Pancreas (tissue), 10 donors: ENCODE data around the gene TSHZ1. TPM values are rescaled to one million over a fixed set of nuclear protein-coding genes. Genes with fewer than 3 reads are reported as not detected.

Experiments used
- ATAC-seq, 4 donors: fragments of 200-7000 bp; cut with Tn5 transposase; one replicate each; pipeline versions ENCODE4 v1.8.0 to v1.9.1; 2020; ENCODE audit warnings: mild to moderate bottlenecking in 4 of 4, moderate library complexity in 4 of 4
- DNase-seq, 6 donors: peaks; one replicate each; pipeline ENCODE4 v3.0.0-alpha.2; 2020
- FAIRE-seq: peaks from 2 replicates; lab custom pipeline; 2012; peaks lifted over from hg19 to GRCh38; lab: Jason Lieb, UNC
- H3K27ac ChIP-seq, 4 donors: fragments of 200-600 bp; sonication (generic); 1 replicate in 3 of 4; 2 replicates in 1 of 4; pipeline versions ENCODE4 v1.5.0 to v1.8.0; 2020
- H3K27me3 ChIP-seq, 4 donors: fragments of 200-600 bp; one replicate each; pipeline ENCODE4 v1.8.0; 2021
- H3K36me3 ChIP-seq, 3 donors: fragments of 200-600 bp; sonication (generic) in 1 of 3; one replicate each; pipeline versions ENCODE4 v1.5.0 to v1.8.0; 2020 to 2021
- H3K4me1 ChIP-seq, 3 donors: fragments of 200-600 bp; one replicate each; pipeline ENCODE4 v1.8.0; 2021
- H3K4me3 ChIP-seq, 4 donors: fragments of 200-600 bp; sonication (generic) in 2 of 4; one replicate each; pipeline versions ENCODE4 v1.5.0 to v1.8.0; 2020 to 2021
- H3K9me3 ChIP-seq, 4 donors: fragments of 200-600 bp; one replicate each; pipeline ENCODE4 v1.8.0; 2021
- WGBS, 2 donors: extraction: QIAGEN DNeasy Blood & Tissue Kit; methylation state at CpG; one replicate each; pipeline ENCODE4 v1.1.7; 2013; 5-methylcytosine and 5-hydroxymethylcytosine counted together
- intact Hi-C, 3 donors: fragments of 100-400 bp; cut with DNase I; formaldehyde crosslinking; loops; one replicate each; pipeline versions ENCODE4 v1.11.1 to v1.14.2; 2022
- polyA plus RNA-seq, 2 donors: library from polyadenylated mRNA; stranded (reverse); fragments of 200-250 nt; gene quantifications; one replicate each; pipeline ENCODE4 v1.2.3, GENCODE V29; 2013
- total RNA-seq, 6 donors: library from RNA; stranded (reverse); fragmentation: NEBNext Ultra II Directional in 4 of 6; extraction: Animal tissue kit (Norgen Biotek cat#: 25700) in 4 of 6; gene quantifications; one replicate each; pipeline versions ENCODE4 v1.2.1 to v1.2.4, GENCODE V29; 2021 to 2023
- TF ChIP-seq, protein P1 (sequence below), 4 donors: fragments of 200-600 bp; sonication (generic) in 3 of 4; IDR thresholded peaks; one replicate each; pipeline versions ENCODE4 v1.5.0 to v1.8.0; 2021; ENCODE audit warnings: antibody characterized with exemption in 4 of 4
- donor health status: healthy with polysubstance abuse.
- donor health status: DM: no; HTN: no; CAD: no; lungs with moderate emphysema.
- donor health status: DM: no; HTN: no; CAD: no.
- donor health status: control.
- donor health status: control.
- donor health status: Bipolar disorder and iron deficiency.
- donor health status: DM: yes; HTN: yes; CAD: no.
- donor health status: DM: no; HTN: no; CAD: no.
- donor health status: DM: no; HTN: no; CAD: no.
- donor health status: DM: yes; HTN: yes; CAD: no.

Gene TSHZ1
- total and polyA plus RNA-seq, 8 donors = 4.7 to 13.6 (median 7.6) TPM

DNA sequence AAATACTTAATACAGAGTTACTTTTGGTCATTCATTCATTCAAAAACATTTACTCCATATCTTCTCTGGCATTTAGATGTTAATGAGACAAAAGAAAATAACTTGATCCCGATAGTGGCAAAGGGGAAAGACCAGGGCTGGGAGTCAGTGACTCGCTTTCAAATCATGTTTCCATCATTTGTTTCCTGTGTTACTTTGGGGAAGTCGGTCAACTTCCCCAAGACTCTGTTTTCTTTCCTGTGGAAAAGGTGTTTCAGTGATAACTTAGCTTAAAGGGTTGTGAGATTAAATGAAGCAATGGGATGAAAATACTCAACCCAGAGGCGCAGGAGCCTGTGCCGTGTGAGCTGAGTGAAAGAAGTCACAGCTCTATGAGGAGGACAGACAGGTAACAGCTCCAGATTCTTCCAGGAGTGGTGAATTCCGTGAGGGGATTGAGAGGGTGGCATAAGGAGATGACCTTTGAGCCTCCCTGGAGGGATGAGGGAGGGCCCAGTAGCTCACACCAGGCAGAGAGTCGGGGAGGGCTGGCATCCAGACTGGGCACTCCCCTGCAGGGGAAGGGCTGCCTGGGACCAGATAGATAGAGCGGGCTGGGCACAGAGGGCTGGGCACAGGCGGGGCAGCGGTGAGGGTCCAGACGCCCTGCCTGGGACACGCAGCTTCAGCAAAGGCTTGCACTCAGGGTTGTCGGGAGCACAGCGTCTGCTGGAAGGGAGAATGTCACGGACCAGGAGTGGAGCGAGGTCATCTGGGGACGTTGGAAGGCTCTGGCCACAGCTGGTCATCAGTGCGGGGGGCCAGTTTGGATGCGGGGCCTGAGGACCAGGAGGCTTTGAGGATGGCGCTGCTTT lies 70.1 kb downstream of the TSHZ1 start:
- peaks cover 0 to 2% (median 0%) of the 10 kb centered on the region in 3 donors for H3K36me3 ChIP-seq
- H3K4me1 ChIP-seq = no peaks in the 10 kb centered on the region
- FAIRE-seq (no peak), ATAC-seq (peak in 1 of 4 donors; percentile 17), DNase-seq (no peak)
- no peak overlapping the region for H3K27ac ChIP-seq
- H3K4me3 ChIP-seq = no peak overlapping the region
- intact Hi-C loops = no loop called here
- no peaks in the 10 kb centered on the region for H3K27me3 ChIP-seq
- 87 to 88% methylated on average over 20 of the region's 20 CpGs for WGBS, 2 donors
- H3K9me3 ChIP-seq = no peaks in the 10 kb centered on the region
- TF ChIP-seq, protein P1, sequence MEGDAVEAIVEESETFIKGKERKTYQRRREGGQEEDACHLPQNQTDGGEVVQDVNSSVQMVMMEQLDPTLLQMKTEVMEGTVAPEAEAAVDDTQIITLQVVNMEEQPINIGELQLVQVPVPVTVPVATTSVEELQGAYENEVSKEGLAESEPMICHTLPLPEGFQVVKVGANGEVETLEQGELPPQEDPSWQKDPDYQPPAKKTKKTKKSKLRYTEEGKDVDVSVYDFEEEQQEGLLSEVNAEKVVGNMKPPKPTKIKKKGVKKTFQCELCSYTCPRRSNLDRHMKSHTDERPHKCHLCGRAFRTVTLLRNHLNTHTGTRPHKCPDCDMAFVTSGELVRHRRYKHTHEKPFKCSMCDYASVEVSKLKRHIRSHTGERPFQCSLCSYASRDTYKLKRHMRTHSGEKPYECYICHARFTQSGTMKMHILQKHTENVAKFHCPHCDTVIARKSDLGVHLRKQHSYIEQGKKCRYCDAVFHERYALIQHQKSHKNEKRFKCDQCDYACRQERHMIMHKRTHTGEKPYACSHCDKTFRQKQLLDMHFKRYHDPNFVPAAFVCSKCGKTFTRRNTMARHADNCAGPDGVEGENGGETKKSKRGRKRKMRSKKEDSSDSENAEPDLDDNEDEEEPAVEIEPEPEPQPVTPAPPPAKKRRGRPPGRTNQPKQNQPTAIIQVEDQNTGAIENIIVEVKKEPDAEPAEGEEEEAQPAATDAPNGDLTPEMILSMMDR (IDR thresholded peaks at IDR 0.05) = no peak

- intact Hi-C loops = no loop called here
- H3K4me1 ChIP-seq = no peaks in the 10 kb centered on the region
- no peak for ATAC-seq
Measured at GRCh38 chr18:75282746-75283145, 72.1 kb downstream of the TSHZ1 start.

DNA sequence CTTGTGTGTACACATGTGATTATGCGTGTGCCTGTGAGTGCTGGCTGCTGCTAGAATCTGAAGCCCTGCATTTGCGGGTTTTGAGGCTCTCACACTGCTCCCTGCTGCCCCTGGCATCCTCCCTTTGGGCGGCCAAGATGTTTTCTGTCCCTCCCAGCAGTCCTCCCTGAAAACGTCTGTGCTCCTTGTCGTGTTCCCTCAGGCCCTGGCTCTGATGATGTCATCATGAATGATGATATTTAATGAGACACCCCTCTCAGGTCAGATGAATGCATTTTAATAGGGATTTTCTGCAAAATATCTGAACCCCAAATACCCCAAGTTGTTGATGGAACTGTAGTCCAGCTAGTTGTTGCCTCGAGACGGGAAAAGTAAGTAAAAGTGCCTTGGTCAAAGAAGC lies 73.1 kb downstream of the TSHZ1 start:
- FAIRE-seq (no peak), ATAC-seq (no peak)
- peaks cover 0 to 26% (median 8%) of the 10 kb centered on the region in 3 donors for H3K36me3 ChIP-seq

More at GRCh38 chr18:75282746-75283145, 72.1 kb downstream of the TSHZ1 start:
- FAIRE-seq (no peak), DNase-seq (no peak)
- 96% methylated on average over 15 of the region's 15 CpGs for WGBS, 2 donors
- H3K9me3 ChIP-seq = no peaks in the 10 kb centered on the region
- peaks cover 0 to 23% (median 8%) of the 10 kb centered on the region in 3 donors for H3K36me3 ChIP-seq
- TF ChIP-seq, protein P1 (IDR thresholded peaks at IDR 0.05) = no peak
- H3K27me3 ChIP-seq = no peaks in the 10 kb centered on the region
- H3K4me3 ChIP-seq = no peak overlapping the region
- H3K27ac ChIP-seq = no peak overlapping the region

GRCh38 chr18:75284566-75284965 lies 74.0 kb downstream of the TSHZ1 start:
- FAIRE-seq (no peak), ATAC-seq (no peak), DNase-seq (no peak)
- TF ChIP-seq, protein P1 (IDR thresholded peaks at IDR 0.05) = no peak
- WGBS, 2 donors = 97 to 98% methylated on average over 16 of the region's 16 CpGs
- no peak overlapping the region for H3K27ac ChIP-seq
- H3K4me3 ChIP-seq = no peak overlapping the region
- no peaks in the 10 kb centered on the region for H3K4me1 ChIP-seq
- H3K9me3 ChIP-seq = no peaks in the 10 kb centered on the region
- peaks cover 0 to 26% (median 8%) of the 10 kb centered on the region in 3 donors for H3K36me3 ChIP-seq
- H3K27me3 ChIP-seq = no peaks in the 10 kb centered on the region
- intact Hi-C loops = no loop called here

More for the DNA sequence above, 73.1 kb downstream of the TSHZ1 start:
- no peak overlapping the region for H3K4me3 ChIP-seq
- no peaks in the 10 kb centered on the region for H3K9me3 ChIP-seq
- intact Hi-C loops = no loop called here
- no peaks in the 10 kb centered on the region for H3K4me1 ChIP-seq
- H3K27me3 ChIP-seq = no peaks in the 10 kb centered on the region
- TF ChIP-seq, protein P1 (IDR thresholded peaks at IDR 0.05) = no peak
- 87 to 91% methylated on average over 7 of the region's 7 CpGs for WGBS, 2 donors
- no peak overlapping the region for H3K27ac ChIP-seq
- DNase-seq = no peak

DNA sequence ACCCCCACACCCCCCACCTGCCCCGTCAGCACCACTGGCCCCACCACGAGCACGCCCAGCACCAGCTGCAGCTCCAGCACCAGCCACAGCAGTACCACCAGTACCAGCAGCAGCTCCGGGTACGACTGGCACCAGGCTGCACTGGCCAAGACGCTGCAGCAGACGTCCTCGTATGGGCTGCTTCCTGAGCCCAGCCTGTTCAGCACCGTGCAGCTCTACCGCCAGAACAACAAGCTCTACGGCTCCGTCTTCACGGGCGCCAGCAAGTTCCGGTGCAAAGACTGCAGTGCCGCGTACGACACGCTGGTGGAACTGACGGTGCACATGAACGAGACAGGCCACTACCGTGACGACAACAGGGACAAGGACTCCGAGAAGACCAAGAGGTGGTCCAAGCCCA lies 75.3 kb downstream of the TSHZ1 start:
- Histone ChIP-seq H3K4me1 (no peaks in the 10 kb centered on the region), H3K9me3 (no peaks in the 10 kb centered on the region), H3K27ac (no peak overlapping the region), H3K36me3 (peaks cover 0 to 26% (median 8%) of the 10 kb centered on the region in 3 donors), H3K4me3 (no peak overlapping the region), H3K27me3 (no peaks in the 10 kb centered on the region)
- intact Hi-C loops = no loop called here
- no peak for ATAC-seq
- TF ChIP-seq, protein P1 (IDR thresholded peaks at IDR 0.05) = no peak
- DNase-seq = no peak
- WGBS, 2 donors = 98% methylated on average over 24 of the region's 24 CpGs
- no peak for FAIRE-seq
